Stimulated activated CD4-positive, alpha-beta T cell treated with anti-CD3 and anti-CD28 coated beads, Interleukin-15, amount 100 ng/mL, for 48 hours (primary cell): ENCODE results near the gene ELFN1.
"Not testable (repeated sequence)": the region's sequence is repeated elsewhere in the genome, so short reads cannot be mapped to it uniquely, and the experiment has no call there.

Experiments used
- DNase-seq, 2 donors: peaks; one replicate each; pipeline ENCODE4 v3.0.0-alpha.2; 2020; ENCODE audit warnings: low read depth in 2 of 2

ELFN1 gene

DNA sequence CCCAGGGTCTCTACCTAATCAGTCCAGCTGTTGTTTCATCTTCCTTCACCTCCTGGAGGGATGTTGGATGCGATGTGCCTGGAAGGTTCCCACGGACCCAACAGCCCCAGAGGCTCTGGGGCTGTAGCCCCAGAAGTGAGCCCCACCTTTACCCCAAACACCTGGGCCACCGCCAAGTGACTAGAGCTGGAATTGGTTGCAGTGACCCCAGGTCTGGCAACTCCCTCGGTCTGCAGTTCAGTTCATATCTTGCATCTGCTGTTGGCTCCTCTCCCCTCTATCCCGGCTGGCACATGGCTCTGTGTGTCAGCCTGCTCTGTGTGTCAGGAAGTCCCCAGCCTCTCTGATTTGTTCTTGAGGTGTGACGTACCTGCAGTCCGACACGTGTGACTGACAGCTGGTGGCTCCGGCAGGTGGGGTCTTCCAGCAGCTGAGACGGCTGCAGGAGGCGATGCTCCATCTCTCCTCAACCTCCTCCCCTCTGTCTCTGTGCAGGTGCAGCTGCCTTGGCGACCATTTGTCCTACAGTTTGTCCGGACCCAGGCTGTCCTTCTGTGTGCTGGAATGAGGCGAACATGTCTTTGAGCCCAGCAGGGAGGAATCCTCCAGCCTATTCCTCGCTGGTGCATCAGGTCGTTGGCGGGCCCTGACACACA lies 38.6 kb downstream of the ELFN1 start:
- DNase-seq = no peak

GRCh38 chr7:1709281-1709680 lies 39.2 kb downstream of the ELFN1 start:
- no peak for DNase-seq

GRCh38 chr7:1709900-1710299 lies 39.8 kb downstream of the ELFN1 start:
- DNase-seq = no peak

DNA sequence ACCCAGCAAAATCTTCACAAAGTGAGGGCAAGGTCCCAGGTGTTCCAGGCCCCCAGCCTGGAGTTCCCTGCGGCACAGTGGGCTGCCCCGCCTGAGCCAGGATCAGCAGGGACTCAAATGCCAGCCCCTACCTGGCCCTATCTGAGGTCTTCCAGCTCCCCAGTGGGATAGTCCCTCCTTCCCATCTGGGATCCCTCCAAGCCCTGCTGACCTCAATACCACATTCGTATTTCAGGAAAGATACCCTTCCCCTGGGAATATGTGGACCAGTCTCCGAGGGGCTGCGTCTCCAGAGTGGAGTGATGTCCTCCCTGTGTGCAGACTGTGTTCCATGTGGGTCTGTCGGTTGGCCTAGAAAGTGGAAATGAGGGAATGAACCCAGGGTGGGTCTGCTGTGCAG lies 40.9 kb downstream of the ELFN1 start:
- no peak for DNase-seq

GRCh38 chr7:1712907-1713501 lies 42.9 kb downstream of the ELFN1 start:
- no peak for DNase-seq

DNA sequence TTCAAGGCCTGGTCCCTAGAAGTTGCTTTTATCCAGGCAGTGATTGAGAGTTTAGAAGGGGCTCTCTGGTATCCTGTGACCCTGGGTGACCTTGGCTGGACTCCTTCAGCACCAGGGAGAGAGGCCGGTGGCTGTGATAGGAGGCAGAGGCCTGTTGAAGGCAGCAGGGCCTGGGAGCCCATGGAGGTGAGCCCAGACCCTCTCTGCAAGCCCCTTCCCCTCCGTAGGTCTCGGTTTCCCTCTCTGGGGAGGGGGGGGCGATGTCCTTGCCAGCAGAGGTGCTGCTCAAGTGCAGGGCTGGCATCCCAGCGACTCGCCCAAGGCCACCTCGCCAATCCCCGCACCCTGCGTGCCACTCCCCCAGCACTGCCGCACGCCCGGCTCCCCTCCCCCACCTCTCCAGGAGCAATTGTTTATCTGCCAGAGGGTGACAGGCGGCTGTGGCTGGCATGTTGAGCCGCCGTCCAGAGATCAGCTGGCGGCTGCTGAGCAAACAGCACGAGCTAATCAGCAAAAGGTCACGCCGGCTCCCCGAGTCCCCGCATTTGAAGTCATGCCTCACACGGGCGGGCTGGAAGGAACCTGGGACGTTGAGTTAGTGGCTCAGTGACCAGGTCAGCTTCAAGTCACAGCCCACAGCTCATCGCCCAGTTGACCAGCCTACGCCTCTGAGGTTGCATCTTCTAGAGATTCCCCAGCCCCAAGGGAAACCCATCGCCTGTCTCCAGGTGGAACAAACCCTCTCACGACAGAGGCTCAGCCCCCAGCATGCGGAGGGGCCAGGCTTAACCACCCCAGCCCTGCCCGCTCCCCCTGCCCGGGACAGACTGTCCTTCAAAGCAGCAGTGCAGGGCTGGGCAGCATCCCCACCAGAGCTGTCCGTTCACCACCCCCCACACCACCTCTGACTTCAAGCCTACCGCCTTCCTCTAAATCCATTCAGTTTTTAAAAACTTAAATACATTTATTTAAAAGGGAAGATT lies 43.7 kb downstream of the ELFN1 start:
- no peak for DNase-seq

- DNase-seq = no peak
Measured at GRCh38 chr7:1714583-1715330, 44.7 kb downstream of the ELFN1 start.

DNA sequence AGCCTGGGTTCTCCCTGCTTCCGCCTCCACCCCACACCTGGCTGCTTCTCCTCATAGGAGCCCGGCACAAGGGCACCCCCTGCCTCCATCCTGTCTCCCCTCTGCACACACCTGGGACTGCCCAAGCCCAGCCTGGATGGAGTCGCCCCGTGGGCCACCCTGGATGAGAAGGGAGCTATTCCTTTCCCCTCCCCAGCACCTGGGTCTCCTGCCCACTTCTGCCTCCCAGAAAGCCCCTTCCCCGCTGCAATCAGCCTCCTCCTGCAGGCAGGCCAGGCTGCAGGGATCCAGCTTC lies 45.2 kb downstream of the ELFN1 start:
- DNase-seq = no peak

DNA sequence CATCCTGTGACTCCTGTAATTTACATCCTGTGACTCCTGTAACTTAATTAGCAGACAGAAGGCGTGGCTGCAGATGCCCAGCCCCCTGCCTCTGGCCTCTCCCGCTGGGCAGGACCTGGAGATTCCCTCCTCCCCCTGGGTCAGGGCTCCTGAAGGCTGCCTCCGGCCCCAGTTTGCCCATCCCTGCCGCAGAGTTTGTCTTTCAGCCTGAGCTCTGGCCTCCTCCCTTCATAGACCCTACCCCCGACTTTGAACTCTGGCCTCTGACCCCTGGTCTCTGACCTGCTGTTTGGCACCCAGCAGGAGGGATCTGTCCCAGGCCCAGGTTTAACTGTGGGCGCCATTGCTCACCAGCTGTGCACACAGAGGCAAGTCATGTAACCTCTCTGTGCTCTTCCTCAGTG lies 45.6 kb downstream of the ELFN1 start:
- no peak for DNase-seq

- no peak for DNase-seq
Measured at GRCh38 chr7:1716263-1717094, 46.4 kb downstream of the ELFN1 start.

- no peak for DNase-seq
Measured at GRCh38 chr7:1717095-1717483, 47.0 kb downstream of the ELFN1 start.

GRCh38 chr7:1717903-1718676 lies 48.0 kb downstream of the ELFN1 start:
- DNase-seq = no peak

DNA sequence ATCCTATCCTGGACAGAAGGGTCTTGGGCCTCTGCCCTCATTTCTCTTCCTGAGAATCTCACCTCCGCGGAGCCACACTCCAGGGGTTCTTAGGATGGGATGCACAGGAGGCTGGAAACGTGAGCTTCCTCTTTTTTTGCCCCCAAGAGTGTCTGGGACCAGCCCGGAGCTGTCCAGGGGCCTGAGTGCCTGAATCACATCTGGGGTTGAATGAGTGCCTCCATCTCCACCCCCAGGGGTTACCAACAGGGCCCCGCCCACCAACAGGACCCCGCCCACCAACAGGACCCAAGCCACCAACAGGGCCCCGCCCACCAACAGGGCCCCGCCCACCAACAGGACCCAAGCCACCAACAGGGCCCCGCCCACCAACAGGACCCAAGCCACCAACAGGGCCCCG lies 48.8 kb downstream of the ELFN1 start:
- DNase-seq = not testable (repeated sequence)

DNA sequence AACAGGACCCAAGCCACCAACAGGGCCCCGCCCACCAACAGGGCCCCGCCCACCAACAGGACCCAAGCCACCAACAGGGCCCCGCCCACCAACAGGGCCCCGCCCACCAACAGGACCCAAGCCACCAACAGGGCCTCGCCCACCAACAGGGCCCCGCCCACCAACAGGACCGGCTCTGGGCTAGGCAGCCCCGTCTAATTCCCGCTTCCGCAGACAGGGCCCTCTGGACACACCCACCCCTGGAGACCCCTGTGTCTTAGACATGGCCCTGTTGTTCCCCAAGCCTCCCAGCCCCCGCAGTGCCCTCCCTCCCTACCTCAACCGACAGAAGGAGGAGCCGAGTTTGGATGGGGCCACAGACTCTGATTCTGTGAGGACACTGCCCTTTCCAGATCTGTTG lies 49.2 kb downstream of the ELFN1 start:
- not testable (repeated sequence) for DNase-seq

- no peak for DNase-seq
Measured at GRCh38 chr7:1719913-1720312, 49.8 kb downstream of the ELFN1 start.

DNA sequence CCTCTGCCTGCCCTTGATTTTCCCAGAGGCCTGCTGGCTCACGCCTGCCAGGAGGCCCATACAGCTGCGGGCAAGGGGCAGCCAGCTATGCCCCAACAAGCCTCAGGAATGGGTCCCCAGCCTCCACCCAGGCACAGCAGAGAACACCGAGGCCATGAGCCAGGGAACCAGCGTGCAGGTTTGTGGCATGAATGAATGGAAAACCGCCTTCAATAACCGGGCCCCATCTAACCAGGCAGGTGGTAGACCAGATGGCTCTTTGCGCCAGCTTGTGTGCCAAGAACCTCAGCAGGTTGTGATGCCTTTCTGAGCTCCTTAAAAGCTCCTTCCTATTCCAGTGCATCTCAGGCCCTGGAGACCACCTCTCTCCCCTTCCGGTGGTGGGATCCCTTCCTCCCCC lies 50.2 kb downstream of the ELFN1 start:
- DNase-seq = no peak

- DNase-seq = no peak
Measured at GRCh38 chr7:1721047-1721690, 51.1 kb downstream of the ELFN1 start.

GRCh38 chr7:1723254-1723653 lies 53.2 kb downstream of the ELFN1 start:
- no peak for DNase-seq

DNA sequence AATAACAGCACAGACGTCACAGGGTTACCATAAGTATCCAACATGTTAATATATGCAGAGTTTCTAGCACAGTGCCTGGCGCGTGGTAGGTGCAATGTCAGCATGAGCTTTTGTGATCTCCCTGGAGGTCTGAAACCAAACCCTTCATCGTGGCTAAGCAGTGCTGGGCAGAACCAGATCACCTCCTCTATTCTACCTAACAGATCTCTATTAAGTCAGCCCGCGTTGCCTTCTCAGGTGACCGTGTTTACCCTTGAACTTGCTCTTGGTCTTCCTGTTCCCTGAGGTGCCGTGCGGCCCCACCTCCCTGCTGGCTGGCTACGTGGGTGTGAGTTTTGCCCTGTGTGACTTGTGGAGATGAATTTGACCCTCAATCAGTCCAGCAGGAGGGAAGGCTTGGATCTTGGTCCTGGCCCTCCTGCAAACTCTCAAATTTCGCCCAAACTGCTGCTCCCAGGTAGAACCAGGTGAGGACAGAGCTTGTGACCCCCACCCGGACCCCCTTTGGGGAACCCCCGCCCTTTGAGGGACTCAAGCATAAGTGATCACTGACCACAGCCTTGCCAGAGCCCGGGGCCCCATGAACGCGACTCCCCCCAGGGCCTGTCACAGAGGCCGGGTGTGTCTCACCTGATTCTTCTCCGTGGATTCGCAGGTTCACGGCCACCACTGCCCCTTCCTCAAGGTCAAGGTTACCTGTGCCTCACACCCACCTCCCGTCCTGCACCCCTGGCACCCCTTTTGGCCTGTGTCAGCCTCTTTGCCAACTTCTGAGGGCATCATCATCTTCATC lies 54.2 kb downstream of the ELFN1 start:
- DNase-seq = no peak
